HEK293 (cell line): Measurements from ENCODE around the gene TMED3.
A peak's percentile ranks its signal among the peaks of the same experiment; 100 is the strongest.

Experiments
- BCL11A ChIP-seq: fragments of 450-650 bp; formaldehyde crosslinking; IDR thresholded peaks from 2 replicates; pipeline ENCODE4 v1.5.1; 2016; ENCODE audit warnings: low read depth, missing biosample characterization, missing genetic modification characterization
- EGR2 ChIP-seq: fragments of 450-650 bp; formaldehyde crosslinking; IDR thresholded peaks from 2 replicates; pipeline ENCODE4 v1.5.1; 2016; ENCODE audit warnings: low read depth, missing biosample characterization, missing genetic modification characterization
- ELK4 ChIP-seq: IDR thresholded peaks from 2 replicates; pipeline ENCODE4 v1.6.1; 2011; ENCODE audit warnings: mild to moderate bottlenecking, low read depth, low read length, borderline replicate concordance
- GLI2 ChIP-seq: fragments of 450-650 bp; formaldehyde crosslinking; IDR thresholded peaks from 2 replicates; pipeline ENCODE4; 2017; ENCODE audit warnings: missing biosample characterization, missing genetic modification characterization, low read depth, borderline replicate concordance
- HOXD13 ChIP-seq: sonication (generic); formaldehyde crosslinking; IDR thresholded peaks from 2 replicates; pipeline ENCODE4 v1.8.0; 2022; ENCODE audit warnings: missing genetic modification reagents, borderline replicate concordance
- SETDB1 ChIP-seq: IDR thresholded peaks from one replicate; pipeline ENCODE4 v1.6.1; 2017; ENCODE audit warnings: mild to moderate bottlenecking, low read length, moderate library complexity, mixed read lengths; ENCODE audit not compliant: insufficient read length
- SP2 ChIP-seq: fragments of 450-650 bp; formaldehyde crosslinking; IDR thresholded peaks from 2 replicates; pipeline ENCODE4 v1.5.1; 2016; ENCODE audit warnings: missing biosample characterization, missing genetic modification characterization
- ZBTB11 ChIP-seq: fragments of 450-650 bp; formaldehyde crosslinking; conservative IDR thresholded peaks from 2 replicates; pipeline ENCODE4 v1.5.1; 2016; ENCODE audit warnings: low read depth, missing biosample characterization, missing genetic modification characterization
- ZBTB21 ChIP-seq: fragments of 450-650 bp; formaldehyde crosslinking; IDR thresholded peaks from 2 replicates; pipeline ENCODE4 v1.5.1; 2017; ENCODE audit warnings: missing biosample characterization, missing genetic modification characterization
- ZBTB26 ChIP-seq: fragments of 450-650 bp; formaldehyde crosslinking; optimal IDR thresholded peaks from 2 replicates; pipeline ENCODE3; 2016; ENCODE audit warnings: missing biosample characterization, mild to moderate bottlenecking, missing genetic modification characterization
- ZBTB8A ChIP-seq: fragments of 450-650 bp; formaldehyde crosslinking; IDR thresholded peaks from 2 replicates; pipeline ENCODE4 v1.5.1; 2016; ENCODE audit warnings: missing biosample characterization, missing genetic modification characterization
- ZFP69B ChIP-seq: fragments of 450-650 bp; formaldehyde crosslinking; IDR thresholded peaks from 2 replicates; pipeline ENCODE4 v1.5.1; 2016; ENCODE audit warnings: missing biosample characterization, missing genetic modification characterization
- ZNF169 ChIP-seq: fragments of 450-650 bp; formaldehyde crosslinking; IDR thresholded peaks from 2 replicates; pipeline ENCODE4 v1.5.1; 2016; ENCODE audit warnings: missing biosample characterization, missing genetic modification characterization
- ZNF302 ChIP-seq: fragments of 450-650 bp; formaldehyde crosslinking; IDR thresholded peaks from 2 replicates; pipeline ENCODE4 v1.5.1; 2016; ENCODE audit warnings: missing biosample characterization, missing genetic modification characterization, low read depth
- ZNF311 ChIP-seq: fragments of 450-650 bp; formaldehyde crosslinking; IDR thresholded peaks from 2 replicates; pipeline ENCODE4 v1.5.1; 2017; ENCODE audit warnings: missing biosample characterization, missing genetic modification characterization, borderline replicate concordance
- ZNF350 ChIP-seq: fragments of 450-650 bp; formaldehyde crosslinking; IDR thresholded peaks from 2 replicates; pipeline ENCODE4 v1.5.0; 2017; ENCODE audit warnings: missing biosample characterization, mild to moderate bottlenecking, missing genetic modification characterization
- ZNF513 ChIP-seq: fragments of 450-650 bp; IDR thresholded peaks from 2 replicates; pipeline ENCODE4 v1.5.1; 2018; ENCODE audit warnings: missing biosample characterization, missing genetic modification characterization
- ZNF544 ChIP-seq: fragments of 450-650 bp; formaldehyde crosslinking; IDR thresholded peaks from 2 replicates; pipeline ENCODE4 v1.5.0; 2017; ENCODE audit warnings: missing biosample characterization, missing genetic modification characterization
- ZNF600 ChIP-seq: fragments of 450-650 bp; formaldehyde crosslinking; IDR thresholded peaks from 2 replicates; pipeline ENCODE4 v1.5.1; 2016; ENCODE audit warnings: missing biosample characterization, missing genetic modification characterization
- ZNF645 ChIP-seq: fragments of 450-650 bp; formaldehyde crosslinking; IDR thresholded peaks from 2 replicates; pipeline ENCODE4; 2016; ENCODE audit warnings: missing biosample characterization, missing genetic modification characterization
- ZXDB ChIP-seq: fragments of 450-650 bp; formaldehyde crosslinking; IDR thresholded peaks from 2 replicates; pipeline ENCODE4 v1.5.1; 2016; ENCODE audit warnings: missing biosample characterization, missing genetic modification characterization
- TF ChIP-seq, protein P1 (sequence below): fragments of 450-650 bp; formaldehyde crosslinking; IDR thresholded peaks from 2 replicates; pipeline ENCODE4 v1.5.1; 2016; ENCODE audit warnings: missing biosample characterization, missing genetic modification characterization
- TF ChIP-seq, protein P2 (sequence below): fragments of 450-650 bp; formaldehyde crosslinking; IDR thresholded peaks from 2 replicates; pipeline ENCODE4 v1.5.1; 2017; ENCODE audit warnings: missing biosample characterization, missing genetic modification characterization

Gene TMED3

GRCh38 chr15:79310985-79311900, at the start of gene TMED3 (continued):
- no peak for TF ChIP-seq EGR2 (tag by site-specific recombination)
- TF ChIP-seq, protein P1, sequence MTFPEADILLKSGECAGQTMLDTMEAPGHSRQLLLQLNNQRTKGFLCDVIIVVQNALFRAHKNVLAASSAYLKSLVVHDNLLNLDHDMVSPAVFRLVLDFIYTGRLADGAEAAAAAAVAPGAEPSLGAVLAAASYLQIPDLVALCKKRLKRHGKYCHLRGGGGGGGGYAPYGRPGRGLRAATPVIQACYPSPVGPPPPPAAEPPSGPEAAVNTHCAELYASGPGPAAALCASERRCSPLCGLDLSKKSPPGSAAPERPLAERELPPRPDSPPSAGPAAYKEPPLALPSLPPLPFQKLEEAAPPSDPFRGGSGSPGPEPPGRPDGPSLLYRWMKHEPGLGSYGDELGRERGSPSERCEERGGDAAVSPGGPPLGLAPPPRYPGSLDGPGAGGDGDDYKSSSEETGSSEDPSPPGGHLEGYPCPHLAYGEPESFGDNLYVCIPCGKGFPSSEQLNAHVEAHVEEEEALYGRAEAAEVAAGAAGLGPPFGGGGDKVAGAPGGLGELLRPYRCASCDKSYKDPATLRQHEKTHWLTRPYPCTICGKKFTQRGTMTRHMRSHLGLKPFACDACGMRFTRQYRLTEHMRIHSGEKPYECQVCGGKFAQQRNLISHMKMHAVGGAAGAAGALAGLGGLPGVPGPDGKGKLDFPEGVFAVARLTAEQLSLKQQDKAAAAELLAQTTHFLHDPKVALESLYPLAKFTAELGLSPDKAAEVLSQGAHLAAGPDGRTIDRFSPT: no peak; the same call in 1 of the 2 replicates
- TF ChIP-seq ZNF513 (tag by site-specific recombination): no peak
- peak; percentile 95 for TF ChIP-seq ZBTB11 (tag by site-specific recombination)
- TF ChIP-seq, protein P2, sequence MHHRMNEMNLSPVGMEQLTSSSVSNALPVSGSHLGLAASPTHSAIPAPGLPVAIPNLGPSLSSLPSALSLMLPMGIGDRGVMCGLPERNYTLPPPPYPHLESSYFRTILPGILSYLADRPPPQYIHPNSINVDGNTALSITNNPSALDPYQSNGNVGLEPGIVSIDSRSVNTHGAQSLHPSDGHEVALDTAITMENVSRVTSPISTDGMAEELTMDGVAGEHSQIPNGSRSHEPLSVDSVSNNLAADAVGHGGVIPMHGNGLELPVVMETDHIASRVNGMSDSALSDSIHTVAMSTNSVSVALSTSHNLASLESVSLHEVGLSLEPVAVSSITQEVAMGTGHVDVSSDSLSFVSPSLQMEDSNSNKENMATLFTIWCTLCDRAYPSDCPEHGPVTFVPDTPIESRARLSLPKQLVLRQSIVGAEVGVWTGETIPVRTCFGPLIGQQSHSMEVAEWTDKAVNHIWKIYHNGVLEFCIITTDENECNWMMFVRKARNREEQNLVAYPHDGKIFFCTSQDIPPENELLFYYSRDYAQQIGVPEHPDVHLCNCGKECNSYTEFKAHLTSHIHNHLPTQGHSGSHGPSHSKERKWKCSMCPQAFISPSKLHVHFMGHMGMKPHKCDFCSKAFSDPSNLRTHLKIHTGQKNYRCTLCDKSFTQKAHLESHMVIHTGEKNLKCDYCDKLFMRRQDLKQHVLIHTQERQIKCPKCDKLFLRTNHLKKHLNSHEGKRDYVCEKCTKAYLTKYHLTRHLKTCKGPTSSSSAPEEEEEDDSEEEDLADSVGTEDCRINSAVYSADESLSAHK (tag by site-specific recombination): no peak
- TF ChIP-seq ZNF302 (tag by site-specific recombination): no peak
- 0 out of 2 replicates have a peak, but pooled peaks have one; percentile 63 for TF ChIP-seq ZXDB
- peak; percentile 86 for TF ChIP-seq ZBTB26 (tag by site-specific recombination)
- no peak for TF ChIP-seq ZBTB21
- TF ChIP-seq ZBTB8A (tag by site-specific recombination): peak; percentile 83
- peak; percentile 73; the same call in 1 of the 2 replicates for TF ChIP-seq ZFP69B (tag by site-specific recombination)
- no peak for TF ChIP-seq ZNF169 (tag by site-specific recombination)
- TF ChIP-seq BCL11A (tag by site-specific recombination): no peak
- TF ChIP-seq ZNF350: no peak
- TF ChIP-seq ELK4: no peak
- no peak for TF ChIP-seq SETDB1
- no peak for TF ChIP-seq ZNF311 (tag by site-specific recombination)
- no peak for TF ChIP-seq HOXD13 (CRISPR knock-in tag)
- TF ChIP-seq GLI2 (tag by site-specific recombination): no peak
- TF ChIP-seq ZNF600 (tag by site-specific recombination): peak; percentile 73
- no peak for TF ChIP-seq ZNF544 (tag by site-specific recombination)
- TF ChIP-seq ZNF645 (tag by site-specific recombination): no peak
- TF ChIP-seq SP2 (tag by site-specific recombination): peak; percentile 51
